ENCODE data around the gene LAMA5.

Gene LAMA5

DNA sequence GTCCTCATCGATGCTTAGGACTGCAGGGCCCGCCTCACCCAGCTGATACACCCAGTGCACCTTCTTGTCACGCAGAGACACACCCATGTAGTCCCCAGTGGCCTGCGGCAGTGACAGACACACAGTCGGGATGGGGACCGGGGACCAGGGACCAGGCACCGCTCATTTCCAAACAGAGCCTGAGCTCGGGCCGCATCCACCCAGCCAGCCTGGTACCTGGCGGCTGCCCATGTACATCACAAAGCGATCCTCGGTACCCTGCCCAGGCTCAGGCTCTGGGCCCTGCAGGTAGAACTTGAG, 52.8 kb downstream of the LAMA5 start:
- TF ChIP-seq, protein P1, sequence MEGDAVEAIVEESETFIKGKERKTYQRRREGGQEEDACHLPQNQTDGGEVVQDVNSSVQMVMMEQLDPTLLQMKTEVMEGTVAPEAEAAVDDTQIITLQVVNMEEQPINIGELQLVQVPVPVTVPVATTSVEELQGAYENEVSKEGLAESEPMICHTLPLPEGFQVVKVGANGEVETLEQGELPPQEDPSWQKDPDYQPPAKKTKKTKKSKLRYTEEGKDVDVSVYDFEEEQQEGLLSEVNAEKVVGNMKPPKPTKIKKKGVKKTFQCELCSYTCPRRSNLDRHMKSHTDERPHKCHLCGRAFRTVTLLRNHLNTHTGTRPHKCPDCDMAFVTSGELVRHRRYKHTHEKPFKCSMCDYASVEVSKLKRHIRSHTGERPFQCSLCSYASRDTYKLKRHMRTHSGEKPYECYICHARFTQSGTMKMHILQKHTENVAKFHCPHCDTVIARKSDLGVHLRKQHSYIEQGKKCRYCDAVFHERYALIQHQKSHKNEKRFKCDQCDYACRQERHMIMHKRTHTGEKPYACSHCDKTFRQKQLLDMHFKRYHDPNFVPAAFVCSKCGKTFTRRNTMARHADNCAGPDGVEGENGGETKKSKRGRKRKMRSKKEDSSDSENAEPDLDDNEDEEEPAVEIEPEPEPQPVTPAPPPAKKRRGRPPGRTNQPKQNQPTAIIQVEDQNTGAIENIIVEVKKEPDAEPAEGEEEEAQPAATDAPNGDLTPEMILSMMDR (IDR thresholded peaks at IDR 0.05; ENCODE audit: extremely low read depth, missing control alignments) = no peak
- no peak for DNase-seq (ENCODE audit: low spot score)

DNA sequence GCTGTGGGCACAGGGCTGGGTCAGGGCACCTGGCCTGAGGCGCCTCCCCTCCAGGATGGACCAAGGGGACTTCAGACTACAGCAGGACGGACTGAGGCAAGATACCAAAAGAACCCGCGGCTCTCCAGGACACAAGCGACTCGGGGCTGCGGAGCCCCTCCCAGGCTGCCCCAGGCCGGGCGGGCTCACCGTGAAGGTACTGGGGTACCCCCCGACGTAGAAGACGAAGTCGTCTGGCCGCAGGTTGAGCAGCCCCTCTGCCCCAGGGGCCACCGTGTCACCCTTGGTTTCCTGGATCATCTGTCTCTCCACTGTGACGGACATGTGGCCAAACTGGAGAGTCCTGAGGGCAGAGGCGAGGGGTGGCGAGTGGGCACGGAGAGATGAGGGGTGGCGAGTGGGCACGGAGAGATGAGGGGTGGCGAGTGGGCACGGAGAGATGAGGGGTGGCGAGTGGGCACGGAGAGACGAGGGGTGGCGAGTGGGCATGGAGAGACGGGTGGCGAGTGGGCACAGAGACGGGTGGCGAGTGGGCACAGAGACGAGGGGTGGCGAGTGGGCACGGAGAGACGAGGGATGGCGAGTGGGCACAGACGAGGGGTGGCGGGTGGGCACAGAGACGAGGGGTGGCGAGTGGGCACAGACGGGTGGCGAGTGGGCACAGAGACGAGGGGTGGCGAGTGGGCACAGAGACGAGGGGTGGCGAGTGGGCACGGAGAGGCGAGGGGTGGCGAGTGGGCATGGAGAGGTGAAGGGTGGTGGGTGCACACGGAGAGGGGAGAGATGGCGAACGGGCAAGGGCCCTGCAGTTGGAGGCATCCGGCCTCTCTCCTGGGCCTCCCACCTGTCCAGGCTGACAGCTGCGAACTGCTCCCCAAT, 53.4 kb downstream of the LAMA5 start:
- no peak for DNase-seq (ENCODE audit: low spot score)
- TF ChIP-seq, protein P1 (IDR thresholded peaks at IDR 0.05; ENCODE audit: extremely low read depth, missing control alignments) = no peak

GRCh38 chr20:62313021-62313420, 54.1 kb downstream of the LAMA5 start:
- TF ChIP-seq, protein P1 (IDR thresholded peaks at IDR 0.05; ENCODE audit: extremely low read depth, missing control alignments) = no peak
- DNase-seq (ENCODE audit: low spot score) = no peak

DNA sequence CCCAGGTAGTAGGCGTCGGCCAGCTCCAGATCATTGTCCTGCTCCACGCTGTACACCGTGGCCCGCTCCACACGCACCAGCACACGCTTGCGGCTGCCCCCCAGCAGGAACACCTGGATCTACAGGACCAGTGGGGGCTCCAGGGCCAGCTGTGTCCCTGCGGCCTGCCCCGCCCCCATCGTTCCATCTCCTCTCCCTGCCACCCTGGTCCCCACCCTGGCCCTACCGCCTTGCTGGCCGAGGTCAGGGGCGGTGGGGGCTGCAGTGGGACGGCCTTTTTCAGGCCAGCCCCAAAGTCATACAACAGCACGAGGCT, 54.5 kb downstream of the LAMA5 start:
- DNase-seq (ENCODE audit: low spot score) = no peak
- TF ChIP-seq, protein P1 (IDR thresholded peaks at IDR 0.05; ENCODE audit: extremely low read depth, missing control alignments) = no peak

DNA sequence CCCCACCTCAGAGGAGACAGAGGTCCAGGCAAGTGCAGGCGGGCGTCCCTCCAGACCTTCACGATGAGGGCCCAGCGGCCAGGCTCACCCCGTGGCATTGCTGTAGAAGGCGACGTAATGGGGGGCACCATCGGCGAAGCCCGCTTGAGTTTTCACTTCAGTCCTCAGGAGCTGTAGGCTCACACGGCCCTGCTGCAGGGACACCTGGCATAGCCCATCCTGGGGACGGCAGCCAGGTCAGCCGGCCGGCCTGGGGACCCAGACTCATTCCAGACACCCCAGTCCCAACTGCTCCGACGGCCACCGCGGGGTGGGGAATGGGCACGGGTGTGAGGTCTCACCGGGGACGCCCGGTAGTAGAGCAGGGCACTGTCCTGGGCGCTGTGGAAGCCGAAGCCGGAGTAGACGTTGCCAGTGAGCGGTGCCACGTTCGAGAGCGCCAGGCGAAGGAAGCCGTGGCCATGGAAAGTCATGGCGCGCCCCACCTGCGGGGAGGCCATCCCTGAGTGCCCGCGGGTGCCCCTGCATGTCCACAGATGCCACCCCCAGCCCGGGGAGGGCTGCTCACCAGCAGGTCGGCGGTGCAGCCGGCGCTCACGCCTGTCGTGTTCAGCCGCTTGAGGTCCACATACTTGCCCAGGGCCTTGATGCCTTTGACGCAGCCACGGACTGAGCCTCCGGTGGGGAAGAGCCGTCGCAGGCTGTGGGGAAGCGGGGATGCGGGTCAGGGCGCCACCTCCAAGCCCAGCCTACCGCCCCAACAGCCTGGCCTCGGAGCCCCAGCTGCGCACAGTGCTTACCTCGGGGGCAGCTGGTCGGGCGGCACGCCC, 55.1 kb downstream of the LAMA5 start:
- DNase-seq (ENCODE audit: low spot score) = no peak
- TF ChIP-seq, protein P1 (IDR thresholded peaks at IDR 0.05; ENCODE audit: extremely low read depth, missing control alignments) = no peak

DNA sequence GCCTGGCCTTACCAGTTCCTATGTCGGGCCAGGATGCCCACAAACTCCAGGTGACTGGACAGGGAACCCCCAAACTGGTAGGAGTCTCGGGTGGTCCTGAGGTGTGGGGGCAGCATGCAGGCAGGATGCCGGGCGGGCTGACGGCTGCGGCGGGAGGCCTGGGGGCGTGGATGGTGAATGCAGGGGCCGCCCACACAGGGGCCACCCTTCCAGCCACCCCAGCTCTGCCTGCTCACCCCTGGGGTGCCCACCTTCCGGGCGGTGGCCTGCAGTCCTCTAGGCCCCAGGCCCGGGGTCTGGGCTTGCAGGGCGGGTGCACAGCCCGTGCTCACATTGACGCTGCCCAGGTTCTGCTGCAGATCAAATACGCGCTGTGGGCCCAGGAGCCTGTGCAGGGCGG, 56.0 kb downstream of the LAMA5 start:
- DNase-seq (ENCODE audit: low spot score) = no peak
- TF ChIP-seq, protein P1 (IDR thresholded peaks at IDR 0.05; ENCODE audit: extremely low read depth, missing control alignments) = no peak

DNA sequence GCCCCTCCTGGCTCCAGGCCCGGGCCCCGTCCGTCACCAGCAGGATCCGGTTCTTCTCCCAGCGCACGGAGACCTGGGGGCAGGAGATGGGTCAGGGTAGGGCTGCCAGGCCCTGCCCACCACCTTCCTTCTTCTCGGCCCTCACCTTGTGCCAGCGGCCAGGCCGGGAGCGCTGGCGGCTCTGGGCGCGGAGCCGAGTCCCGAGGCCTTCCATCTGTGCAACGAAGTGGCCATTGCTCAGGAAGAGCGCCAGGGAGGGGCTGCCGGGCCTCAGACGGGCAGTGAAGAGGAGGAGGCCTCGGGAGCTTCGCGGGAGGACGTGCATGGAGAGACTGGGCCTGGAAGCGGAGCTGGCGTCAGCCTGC, 56.4 kb downstream of the LAMA5 start:
- no peak for DNase-seq (ENCODE audit: low spot score)
- TF ChIP-seq, protein P1 (IDR thresholded peaks at IDR 0.05; ENCODE audit: extremely low read depth, missing control alignments) = no peak

Data from GM20000 (cell line).